COR-L47 (cell line): Measurements from ENCODE around the gene MDFI.
"Not testable (repeated sequence)": the region's sequence is repeated elsewhere in the genome, so short reads cannot be mapped to it uniquely, and the experiment has no call there.

Experiments
- DNase-seq: peaks from one replicate; lab custom pipeline; 2025; lab: John Stamatoyannopoulos, UW

The MDFI gene

GRCh38 chr6:41602864-41603608 is 35.2 kb upstream of the MDFI start:
- DNase-seq: peak; percentile 78

GRCh38 chr6:41604006-41604405 is 34.3 kb upstream of the MDFI start:
- DNase-seq: no peak

- no peak for DNase-seq
Measured at GRCh38 chr6:41605649-41606048, 32.6 kb upstream of the MDFI start.

GRCh38 chr6:41607036-41607435 is 31.2 kb upstream of the MDFI start:
- DNase-seq: no peak

- DNase-seq: no peak
Measured at GRCh38 chr6:41607736-41608135, 30.5 kb upstream of the MDFI start.

GRCh38 chr6:41608443-41609151 is 29.7 kb upstream of the MDFI start:
- no peak for DNase-seq

- DNase-seq: no peak
Measured at GRCh38 chr6:41614715-41615114, 23.6 kb upstream of the MDFI start.

GRCh38 chr6:41615311-41615710 is 23.0 kb upstream of the MDFI start:
- DNase-seq: no peak

GRCh38 chr6:41618598-41618997 is 19.7 kb upstream of the MDFI start:
- no peak for DNase-seq

- DNase-seq: not testable (repeated sequence)
Measured at GRCh38 chr6:41619193-41619592, 19.1 kb upstream of the MDFI start.

- no peak for DNase-seq
Measured at GRCh38 chr6:41621367-41621766, 16.9 kb upstream of the MDFI start.

GRCh38 chr6:41621802-41622201 is 16.5 kb upstream of the MDFI start:
- no peak for DNase-seq

- no peak for DNase-seq
Measured at GRCh38 chr6:41622206-41622988, 15.9 kb upstream of the MDFI start.

- DNase-seq: no peak
Measured at GRCh38 chr6:41623330-41623729, 14.9 kb upstream of the MDFI start.

GRCh38 chr6:41624621-41625380 is 13.5 kb upstream of the MDFI start:
- no peak for DNase-seq

- peak; percentile 39 for DNase-seq
Measured at GRCh38 chr6:41625442-41625841, 12.8 kb upstream of the MDFI start.

GRCh38 chr6:41626022-41626421 is 12.2 kb upstream of the MDFI start:
- DNase-seq: no peak

- no peak for DNase-seq
Measured at GRCh38 chr6:41626917-41627316, 11.4 kb upstream of the MDFI start.

- no peak for DNase-seq
Measured at GRCh38 chr6:41629128-41629527, 9.1 kb upstream of the MDFI start.

- no peak for DNase-seq
Measured at GRCh38 chr6:41630069-41630468, 8.2 kb upstream of the MDFI start.

GRCh38 chr6:41630946-41631345 is 7.3 kb upstream of the MDFI start:
- no peak for DNase-seq

GRCh38 chr6:41633056-41633634 is 5.1 kb upstream of the MDFI start:
- DNase-seq: no peak
